DLD1 (cell line): Measurements from ENCODE around the gene SLC16A9.

Experiments
- in situ Hi-C: cut with HindIII; loops from 2 replicates; pipeline ENCODE4 v1.10.0; 2017; ENCODE audit warnings: low sequenced_read_pairs

The SLC16A9 gene

DNA sequence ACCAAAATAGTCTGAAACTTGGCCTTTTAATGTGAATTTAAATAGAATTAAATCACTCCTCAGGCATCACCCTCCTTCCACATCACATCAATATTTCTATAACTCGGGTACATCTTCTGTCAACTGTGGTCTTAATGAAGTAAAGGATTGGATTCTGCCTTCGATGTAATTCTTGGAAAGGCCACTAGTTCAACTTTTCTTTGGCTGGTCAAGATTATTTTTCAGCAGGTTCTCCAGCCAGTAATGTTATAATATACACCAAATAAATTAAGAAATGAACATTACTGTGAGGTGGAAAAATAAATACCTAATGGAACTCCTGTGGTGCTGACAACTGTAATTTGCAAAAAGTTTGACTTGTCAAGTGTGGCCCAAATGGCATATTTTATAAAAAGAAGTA lies 9.7 kb upstream of the SLC16A9 start:
- in situ Hi-C loops = no loop called here

DNA sequence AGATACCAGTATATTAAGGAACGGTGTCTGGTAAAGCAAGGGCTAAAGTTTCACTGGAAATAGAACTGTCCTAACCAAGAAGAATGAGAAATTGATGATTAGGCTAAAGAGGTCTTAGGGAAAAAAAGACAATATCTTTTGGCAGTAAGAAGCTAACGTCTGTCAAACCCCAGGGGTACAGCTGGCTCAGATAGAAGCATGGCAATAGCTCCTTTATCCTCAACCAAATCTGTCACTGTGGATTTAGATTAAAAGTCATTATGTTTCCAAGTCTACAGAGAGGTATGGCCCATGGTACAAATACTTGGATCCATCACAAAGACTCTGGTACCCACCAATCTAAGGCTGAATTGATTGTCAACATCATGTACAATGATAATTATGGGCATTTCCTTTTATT lies 8.6 kb upstream of the SLC16A9 start:
- in situ Hi-C loops = no loop called here

DNA sequence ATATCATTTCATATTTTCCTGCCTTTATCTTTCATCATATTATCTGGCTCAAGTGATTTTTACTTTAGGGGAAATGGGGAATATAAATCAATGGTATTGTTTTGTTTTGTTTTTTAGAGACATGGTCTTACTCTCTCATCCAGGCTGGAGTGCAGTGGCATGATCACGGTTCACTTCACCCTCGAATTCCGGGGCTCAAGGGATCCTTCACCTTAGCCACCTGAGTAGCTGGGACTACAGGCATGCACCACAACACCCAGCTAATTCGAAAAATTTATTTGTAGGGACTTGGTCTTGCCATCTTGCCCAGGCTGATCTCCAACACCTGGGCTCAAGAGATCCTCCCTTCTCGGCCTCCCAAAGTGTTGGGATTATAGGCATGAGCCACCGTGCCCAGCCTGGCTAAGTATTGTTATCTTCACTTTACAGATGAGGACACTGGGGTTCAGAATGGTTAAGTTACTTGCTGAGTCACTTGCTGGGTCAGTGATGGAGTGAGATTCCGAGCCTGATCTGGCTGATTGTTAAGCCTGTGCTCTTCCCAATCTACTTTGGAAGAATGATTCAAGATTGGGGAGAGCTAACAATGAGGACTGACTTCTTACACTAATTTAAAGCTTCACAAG lies 3.7 kb upstream of the SLC16A9 start:
- in situ Hi-C loops = no loop called here

DNA sequence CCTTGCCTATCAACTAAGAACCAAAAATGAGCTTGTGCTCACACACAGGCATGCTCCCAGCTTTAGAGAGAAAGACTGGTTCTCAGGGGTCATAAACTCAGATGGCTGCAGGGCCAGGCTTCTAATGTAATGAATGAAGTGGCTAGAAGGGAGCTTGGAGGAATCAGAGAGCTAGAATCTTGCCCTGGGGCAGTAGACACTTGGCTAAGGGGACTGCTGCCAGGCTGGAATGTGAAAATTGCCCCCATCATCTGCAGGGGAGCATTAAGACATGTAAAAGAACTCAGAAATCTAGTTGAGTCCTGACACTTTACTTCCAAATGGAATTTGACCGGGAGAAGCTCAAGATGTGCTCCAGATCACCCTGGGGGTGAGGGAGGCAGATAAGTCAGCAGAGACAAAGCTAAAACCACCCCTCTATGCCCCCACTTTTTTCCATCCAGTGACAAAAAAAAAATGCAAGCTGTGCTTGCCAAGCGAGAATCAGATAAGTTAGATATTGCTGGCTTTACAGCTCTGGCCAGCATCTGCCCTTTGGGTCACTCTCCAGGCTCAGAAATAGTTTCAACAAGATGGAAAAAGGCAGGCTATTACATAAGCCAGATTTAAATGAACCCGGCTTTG lies 2.3 kb upstream of the SLC16A9 start:
- in situ Hi-C loops = no loop called here

DNA sequence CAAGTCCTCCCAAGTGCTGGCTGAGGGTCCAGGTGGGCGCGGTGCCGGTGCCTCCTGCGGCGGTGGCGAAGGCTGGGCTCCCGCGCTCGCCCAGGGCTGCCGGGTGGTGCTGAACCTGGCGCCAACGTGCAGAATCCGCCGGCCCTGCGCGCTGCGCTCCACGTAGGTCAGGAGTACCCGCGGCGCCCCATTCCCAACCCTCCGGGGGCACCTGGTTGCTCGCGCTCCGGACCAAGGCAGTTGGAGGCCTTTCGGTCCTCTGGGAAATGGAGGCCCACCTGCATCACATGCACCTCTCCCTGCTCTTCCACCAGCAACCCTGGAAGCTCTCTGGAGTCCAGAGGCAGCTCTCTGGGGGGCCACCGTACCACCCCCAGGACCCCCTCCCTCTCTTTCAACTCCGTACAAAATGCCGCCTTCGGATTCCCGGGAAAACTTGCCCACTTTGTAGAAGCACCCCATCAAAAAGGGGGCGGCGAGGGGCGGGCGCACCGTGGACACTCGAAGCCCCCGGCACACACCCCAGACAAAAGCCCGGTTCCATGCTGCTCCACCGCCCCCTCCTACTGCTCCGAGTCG lies 745 bp downstream of the SLC16A9 start:
- in situ Hi-C loops = no loop called here

DNA sequence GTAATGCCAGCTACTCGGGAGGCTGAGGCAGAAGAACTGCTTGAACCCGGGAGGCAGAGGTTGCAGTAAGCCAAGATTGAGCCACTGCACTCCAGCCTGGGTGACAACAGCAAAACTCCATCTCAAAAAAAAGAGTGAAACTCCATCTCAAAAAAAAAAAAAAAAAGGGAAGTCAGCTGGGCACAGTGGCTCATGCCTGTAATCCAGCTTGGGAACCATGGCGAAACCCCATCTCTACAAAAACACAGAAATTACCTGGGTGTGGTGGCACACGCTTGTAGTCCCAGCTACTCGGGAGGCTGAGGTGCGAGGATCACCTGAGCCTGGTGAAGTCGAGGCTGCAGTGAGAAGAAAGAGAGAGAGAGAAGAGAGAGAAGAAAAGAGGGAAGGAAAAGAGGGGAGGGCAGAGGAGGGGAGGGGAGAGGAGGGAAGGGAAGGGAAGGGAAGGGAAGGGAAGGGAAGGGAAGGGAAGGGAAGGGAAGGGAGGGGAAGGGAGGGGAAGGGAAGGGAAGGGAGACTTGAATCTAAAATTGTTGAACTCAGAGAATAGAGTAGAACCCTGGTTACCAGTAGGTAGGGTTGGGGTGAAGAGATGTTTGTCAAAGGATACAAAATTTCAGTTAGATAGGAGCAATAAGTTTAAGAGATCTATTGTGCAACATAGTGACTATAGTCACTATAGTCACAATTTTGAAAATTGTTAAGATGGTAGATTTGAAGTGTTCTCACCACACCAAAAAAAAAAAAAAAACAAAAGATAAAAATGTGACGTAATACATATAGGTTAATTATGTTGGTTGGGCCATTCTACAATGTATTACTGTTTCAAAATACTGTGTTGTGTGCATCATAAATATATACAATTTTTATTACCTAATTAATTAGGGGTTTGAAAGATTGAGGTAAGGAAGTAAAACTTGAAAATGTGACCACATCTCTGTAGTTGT lies 2.5 kb downstream of the SLC16A9 start:
- in situ Hi-C loops = no loop called here

DNA sequence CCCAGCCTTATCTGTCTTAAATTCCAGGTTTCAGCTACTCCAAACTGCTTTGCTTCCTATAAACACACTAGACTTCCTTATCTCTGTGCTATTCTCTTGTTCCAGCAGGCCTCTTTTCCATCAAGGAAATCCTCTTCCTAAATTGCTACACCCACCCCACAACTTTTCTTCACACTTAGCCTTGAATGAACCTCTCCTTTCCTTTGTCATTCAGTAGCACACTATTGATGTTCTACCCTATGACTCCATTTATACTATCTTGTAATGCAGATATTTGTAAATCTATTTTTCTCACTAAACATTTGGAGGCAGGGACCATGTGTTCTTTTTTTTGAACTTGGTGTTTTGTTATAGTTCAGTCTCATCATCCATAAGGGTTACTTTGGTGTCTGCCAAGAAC lies 3.7 kb downstream of the SLC16A9 start:
- in situ Hi-C loops = no loop called here

DNA sequence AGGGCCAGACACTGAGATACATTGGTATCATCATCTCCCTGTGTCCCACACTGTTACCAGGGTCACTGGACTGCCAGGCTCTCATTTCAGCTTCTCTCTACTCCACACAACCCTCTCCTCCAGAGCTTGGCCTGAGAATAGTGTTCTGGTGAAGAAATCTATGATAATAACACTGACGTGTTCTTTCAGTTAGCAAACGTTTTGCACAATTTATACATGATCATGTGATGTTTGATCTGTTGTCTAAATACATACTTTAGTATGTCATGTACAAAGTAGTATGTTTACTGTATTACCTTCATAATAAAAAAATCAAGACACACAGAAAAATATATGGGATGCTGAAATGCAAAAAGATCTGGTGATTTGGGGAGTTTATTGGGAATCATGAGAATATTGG lies 5.0 kb downstream of the SLC16A9 start:
- in situ Hi-C loops = no loop called here

DNA sequence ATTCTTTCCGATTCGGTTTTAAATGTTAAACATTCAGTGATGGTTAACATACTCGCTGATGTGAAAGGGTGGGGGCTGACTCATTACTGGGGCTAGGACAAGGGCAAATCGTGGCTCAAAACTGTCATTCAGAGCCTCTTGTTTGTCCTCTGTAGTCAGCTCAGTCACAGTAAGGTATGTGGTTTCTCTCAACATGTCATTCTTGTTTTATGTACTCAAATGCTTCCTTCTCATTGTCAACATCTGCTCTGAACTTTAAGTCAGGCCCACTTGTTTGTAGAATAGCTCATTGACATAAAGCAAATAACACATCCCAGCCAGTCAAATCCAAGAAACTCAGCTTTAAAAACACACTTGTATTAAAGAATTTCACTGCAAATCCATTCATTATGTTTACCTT lies 7.3 kb downstream of the SLC16A9 start:
- in situ Hi-C loops = no loop called here

DNA sequence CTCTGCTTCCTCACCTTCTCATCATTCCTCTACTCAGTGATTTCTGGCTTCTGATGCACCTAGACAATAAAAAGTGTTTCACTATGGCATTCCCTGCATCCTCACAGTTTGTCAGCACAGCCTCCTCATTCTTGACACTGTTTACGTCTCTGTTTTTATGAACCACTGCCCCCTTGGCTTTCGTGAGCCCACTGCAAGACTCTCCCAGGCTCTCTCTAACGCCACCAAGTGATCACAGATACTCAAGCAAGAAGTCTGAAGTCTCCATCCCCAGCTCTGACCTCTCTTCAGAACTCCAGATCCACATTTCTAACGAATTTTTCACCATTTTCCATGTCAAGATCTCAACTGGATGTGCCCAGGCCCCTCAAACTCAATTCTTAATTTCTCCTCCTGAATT lies 8.9 kb downstream of the SLC16A9 start:
- in situ Hi-C loops = no loop called here

DNA sequence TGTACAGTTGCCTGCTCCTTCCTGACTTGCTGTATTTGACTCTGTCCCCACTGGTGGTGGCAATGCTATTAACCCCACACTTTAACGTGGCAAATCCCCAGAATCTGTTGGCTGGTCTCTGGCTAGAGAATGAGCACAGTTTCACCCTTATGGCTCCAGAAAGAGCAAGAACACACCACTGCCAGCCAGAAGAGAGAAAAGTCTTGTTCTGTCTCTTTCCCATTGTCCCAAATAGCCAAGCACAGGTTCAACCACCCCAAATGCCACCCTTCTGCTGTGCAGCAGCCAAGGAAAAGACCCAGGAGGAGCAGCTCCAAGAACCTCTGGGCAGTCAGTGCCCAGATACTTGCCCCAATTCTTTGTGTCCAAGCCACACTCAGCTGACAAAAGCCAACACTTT lies 11.3 kb downstream of the SLC16A9 start:
- in situ Hi-C loops = no loop called here

DNA sequence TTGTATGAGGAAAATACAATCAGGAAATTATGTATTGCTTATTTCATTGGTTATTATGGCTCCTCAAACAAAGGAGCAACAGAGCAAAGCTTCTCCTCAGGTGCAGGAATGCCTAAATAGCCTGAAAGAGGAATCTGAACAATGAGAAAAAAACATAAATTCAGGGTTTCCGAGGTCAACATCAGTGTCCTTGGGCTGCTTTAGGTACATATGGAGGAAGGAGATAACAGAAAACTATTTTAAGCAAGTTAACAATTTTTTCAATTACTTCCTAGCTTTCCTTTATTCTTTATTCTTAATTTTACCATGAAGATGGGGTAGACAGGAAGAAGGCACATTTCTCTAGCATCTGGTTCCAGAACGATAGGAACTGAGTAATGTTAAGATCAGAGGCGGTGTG lies 14.0 kb downstream of the SLC16A9 start:
- in situ Hi-C loops = no loop called here

DNA sequence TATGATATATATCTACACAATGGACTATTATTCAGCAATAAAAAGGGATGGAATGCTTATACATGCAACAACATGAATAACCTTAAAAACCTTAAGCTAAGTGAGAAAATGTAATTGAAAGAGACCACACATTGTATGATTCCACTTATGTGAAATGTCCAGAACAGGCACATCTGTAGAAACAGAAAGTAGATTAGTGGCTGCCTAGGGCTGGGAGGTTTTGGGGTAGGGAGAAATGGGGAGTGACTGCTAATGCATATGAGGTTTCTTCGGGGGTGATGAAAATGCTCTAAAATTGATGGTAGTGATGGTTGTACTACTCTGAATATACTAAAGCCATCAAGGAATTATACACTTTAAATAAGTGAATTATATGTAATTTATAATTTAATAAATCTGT lies 14.7 kb downstream of the SLC16A9 start:
- in situ Hi-C loops = no loop called here

DNA sequence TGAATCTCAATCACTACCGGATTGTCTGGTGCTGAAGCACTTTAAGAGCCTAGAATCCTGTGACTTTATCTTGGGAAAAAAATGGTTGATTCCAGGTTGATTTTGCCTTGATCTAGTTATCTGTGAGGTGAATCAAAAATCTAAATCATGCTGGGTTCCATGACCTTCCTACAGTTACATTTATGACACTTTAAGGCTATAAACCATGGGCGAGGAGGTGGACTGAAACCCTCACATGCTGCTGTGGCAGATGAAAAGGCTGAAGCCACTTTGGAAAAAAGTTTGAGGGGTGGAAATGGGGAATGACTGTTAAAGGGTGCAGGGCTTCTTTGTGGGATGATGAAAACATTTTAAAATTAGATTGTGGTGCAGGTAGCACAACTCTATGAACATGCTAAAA lies 17.5 kb downstream of the SLC16A9 start:
- in situ Hi-C loops = no loop called here

DNA sequence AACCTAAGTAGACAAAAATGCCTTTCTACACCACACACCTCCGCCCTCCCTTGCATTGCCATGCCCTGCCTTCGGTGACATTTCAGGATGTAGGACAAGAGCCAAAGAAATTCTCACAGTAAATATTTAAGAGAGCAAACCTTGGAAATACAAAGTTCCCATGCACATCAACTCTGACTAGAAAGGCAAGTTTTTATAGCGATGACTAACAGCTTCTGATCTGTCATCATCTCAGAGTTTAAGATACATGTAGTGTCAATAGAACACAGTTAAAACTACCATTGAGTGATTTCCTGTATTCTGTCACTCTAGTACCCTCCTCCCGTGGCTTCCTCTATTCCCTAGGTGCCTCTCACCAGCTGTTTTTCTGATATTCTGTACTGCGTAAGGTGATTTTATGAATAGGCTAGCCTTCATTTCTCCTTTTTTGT lies 20.7 kb downstream of the SLC16A9 start:
- in situ Hi-C loops = no loop called here

DNA sequence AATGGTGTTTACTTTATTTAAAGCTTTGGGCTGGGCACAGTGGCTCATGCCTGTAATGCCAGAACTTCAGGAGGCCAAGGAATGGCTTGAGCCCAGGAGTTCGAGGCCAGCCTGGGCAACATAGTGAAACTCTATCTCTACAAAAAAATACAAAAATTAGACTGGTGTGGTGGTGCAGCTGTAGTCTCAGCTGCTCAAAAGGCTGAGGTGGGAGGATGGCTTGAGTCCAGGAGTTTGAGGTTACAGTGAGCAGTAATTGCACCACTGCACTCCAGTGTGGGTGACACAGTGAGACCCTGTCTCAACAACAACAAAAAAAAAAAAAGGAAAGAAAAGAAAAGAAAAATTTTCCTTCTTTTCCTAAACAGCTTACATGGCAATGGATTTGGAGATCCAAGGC lies 22.0 kb downstream of the SLC16A9 start:
- in situ Hi-C loops = no loop called here

DNA sequence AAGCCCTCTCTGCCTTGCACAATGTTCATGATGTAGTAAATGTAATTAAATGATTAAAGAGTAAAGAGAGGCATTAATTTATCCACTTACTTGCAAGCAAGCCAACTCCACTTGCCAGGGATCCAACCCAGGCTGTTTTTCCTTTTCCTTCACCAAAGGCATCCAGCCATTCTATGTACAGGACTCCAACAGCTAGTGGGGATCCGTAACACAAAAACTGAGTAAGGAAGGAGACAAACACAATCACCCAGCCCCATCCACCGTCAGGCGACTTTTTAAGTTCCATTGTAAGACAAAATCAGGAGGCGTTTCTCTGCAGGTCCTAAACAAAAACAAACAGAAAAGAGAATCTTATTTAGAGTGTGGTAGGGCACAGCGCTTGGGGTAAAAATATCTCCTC lies 25.6 kb downstream of the SLC16A9 start:
- in situ Hi-C loops = no loop called here

DNA sequence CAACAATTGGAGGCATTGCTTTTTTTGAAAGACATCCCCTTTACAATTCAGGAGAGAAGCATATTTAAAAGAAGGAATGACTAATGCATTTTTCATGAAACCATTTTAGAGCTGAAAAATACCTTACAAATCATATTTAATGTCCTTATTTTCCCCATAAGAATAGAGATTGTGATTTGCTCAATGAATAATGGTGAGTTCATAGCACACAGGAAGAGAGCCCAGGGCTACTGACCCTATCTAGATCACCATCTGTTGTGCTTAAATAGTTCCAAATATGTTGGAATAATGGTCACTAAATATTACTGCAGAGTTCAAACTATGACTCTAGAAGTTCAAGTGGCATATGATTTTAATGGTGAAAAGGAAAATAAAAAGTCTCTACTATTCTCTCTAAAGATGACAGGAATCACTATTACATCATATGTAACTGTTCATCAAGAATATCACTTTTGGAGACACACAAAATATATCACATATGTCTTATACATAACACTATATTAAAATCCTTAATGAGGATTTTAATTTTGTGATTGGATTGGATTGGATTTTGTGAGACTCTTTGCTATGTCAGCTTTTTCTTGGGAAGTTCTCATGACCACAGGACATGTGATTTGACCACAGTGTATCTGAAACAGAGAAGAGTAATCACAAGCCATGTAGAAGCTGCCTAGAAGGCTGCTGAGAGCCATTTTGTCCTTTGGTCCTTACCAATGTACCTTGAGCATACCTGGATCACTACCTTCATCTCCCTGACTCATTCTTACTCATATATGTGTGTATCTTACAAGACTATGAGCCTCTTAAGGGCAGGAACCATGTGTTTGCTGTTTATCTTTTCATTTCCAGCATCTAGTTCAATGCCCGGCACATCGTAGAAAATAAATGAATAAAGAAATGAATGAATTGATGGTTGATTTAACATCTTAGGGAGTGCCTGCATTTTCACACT lies 26.4 kb downstream of the SLC16A9 start:
- in situ Hi-C loops = no loop called here

DNA sequence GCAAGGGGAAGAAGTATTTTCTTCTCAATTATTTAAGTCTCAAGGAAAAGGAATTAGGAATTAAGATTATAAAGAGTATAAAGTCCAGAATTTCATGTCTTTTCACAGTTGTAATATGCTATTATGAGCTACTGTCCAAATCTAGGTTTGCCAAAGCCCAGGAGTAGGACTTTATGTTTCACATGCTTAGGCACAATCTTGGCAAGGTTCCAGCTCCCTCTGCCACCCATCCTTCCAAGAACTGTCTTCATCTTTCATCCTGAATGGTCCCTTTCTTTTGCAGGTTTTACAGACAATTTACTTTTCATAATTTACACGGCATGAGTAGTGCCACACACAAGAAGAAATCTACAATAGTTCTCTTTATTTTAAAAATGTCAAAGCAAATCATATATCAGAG lies 29.5 kb downstream of the SLC16A9 start:
- in situ Hi-C loops = no loop called here

DNA sequence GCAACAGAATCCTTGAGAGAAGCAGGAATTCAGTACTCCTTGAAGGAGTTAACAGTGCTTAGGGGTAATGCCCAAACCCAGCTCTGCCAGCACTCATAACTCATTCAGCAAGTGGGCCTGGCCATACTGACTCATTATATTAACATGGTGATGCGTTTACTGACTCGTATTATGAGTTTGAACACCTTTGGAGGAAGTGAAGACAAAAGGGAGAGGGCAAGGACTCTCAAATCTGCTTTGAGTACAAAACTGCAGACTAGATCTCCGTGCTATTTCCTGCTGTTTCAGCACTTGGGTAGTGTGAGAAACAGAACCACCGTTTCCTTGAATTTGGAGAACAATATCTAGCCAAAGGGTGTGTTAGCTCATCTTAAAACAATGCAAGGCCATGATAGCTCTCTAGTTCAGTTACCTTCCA lies 30.8 kb downstream of the SLC16A9 start:
- in situ Hi-C loops = no loop called here
